Activated T-cell treated with anti-CD3 and anti-CD28 coated beads, Interleukin-2, amount 50 U/mL, for 24 hours (primary cell): ENCODE measurements around the gene ADD2.
"Not testable (repeated sequence)": the region's sequence is repeated elsewhere in the genome, so short reads cannot be mapped to it uniquely, and the experiment has no call there.

Source experiments
- DNase-seq: peaks from one replicate; pipeline ENCODE4 v3.0.0-alpha.2; 2020
- H3K27ac Mint-ChIP-seq: 2 replicates; pipeline ENCODE4 v1.8.0; 2020; ENCODE audit warnings: mild to moderate bottlenecking, mixed read lengths
- H3K27me3 Mint-ChIP-seq: 2 replicates; pipeline ENCODE4 v1.8.0; 2020; ENCODE audit warnings: mixed read lengths
- H3K36me3 Mint-ChIP-seq: 2 replicates; pipeline ENCODE4 v1.8.0; 2020; ENCODE audit warnings: low read depth, mixed read lengths
- H3K4me1 Mint-ChIP-seq: 2 replicates; pipeline ENCODE4 v1.8.0; 2020; ENCODE audit warnings: low read depth, mixed read lengths
- H3K4me3 Mint-ChIP-seq: 2 replicates; pipeline ENCODE4 v1.8.0; 2020; ENCODE audit warnings: mild to moderate bottlenecking, moderate library complexity, mixed read lengths
- H3K9me3 Mint-ChIP-seq: 2 replicates; pipeline ENCODE4 v1.8.0; 2020; ENCODE audit warnings: mixed read lengths

ADD2 gene

GRCh38 chr2:70632966-70633365 lies 135.0 kb downstream of the ADD2 start:
- Mint-ChIP-seq H3K36me3 (no peaks in the 10 kb centered on the region), H3K9me3 (peaks cover 6% of the 10 kb centered on the region), H3K27me3 (no peaks in the 10 kb centered on the region), H3K4me1 (peaks cover 1% of the 10 kb centered on the region), H3K4me3 (no peak overlapping the region), H3K27ac (no peak overlapping the region)
- DNase-seq, result no peak

DNA sequence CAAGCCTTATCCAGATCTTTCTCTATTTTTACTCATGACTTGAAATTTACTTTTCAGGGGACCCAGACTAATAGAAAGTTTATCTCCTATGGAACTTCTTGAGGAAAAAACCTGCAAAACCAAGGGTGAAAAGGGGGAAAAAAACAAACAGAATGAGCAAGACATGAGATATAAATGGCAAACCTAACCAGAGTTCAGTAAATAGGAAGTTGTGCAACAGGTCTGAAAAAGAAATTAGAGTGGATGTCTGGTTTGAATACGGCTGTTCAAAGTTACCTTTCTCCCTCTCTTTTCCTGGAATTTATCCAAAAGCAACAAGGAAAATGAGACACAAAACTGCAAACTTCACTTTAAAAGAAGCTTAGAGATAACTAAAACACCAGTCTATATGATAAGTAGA lies 135.6 kb downstream of the ADD2 start:
- Mint-ChIP-seq H3K9me3 (peaks cover 6% of the 10 kb centered on the region), H3K4me3 (no peak overlapping the region), H3K36me3 (no peaks in the 10 kb centered on the region), H3K4me1 (no peaks in the 10 kb centered on the region), H3K27ac (no peak overlapping the region), H3K27me3 (no peaks in the 10 kb centered on the region)
- no peak for DNase-seq

GRCh38 chr2:70630761-70631160 lies 137.2 kb downstream of the ADD2 start:
- no peak for DNase-seq
- Mint-ChIP-seq H3K27me3 (no peaks in the 10 kb centered on the region), H3K4me1 (no peaks in the 10 kb centered on the region), H3K4me3 (no peak overlapping the region), H3K36me3 (no peaks in the 10 kb centered on the region), H3K9me3 (peaks cover 6% of the 10 kb centered on the region), H3K27ac (no peak overlapping the region)

GRCh38 chr2:70627211-70627898 lies 140.6 kb downstream of the ADD2 start:
- Mint-ChIP-seq H3K9me3 (no peaks in the 10 kb centered on the region), H3K4me1 (no peaks in the 10 kb centered on the region), H3K27me3 (peaks cover 1% of the 10 kb centered on the region), H3K4me3 (no peak overlapping the region), H3K36me3 (no peaks in the 10 kb centered on the region), H3K27ac (no peak overlapping the region)
- DNase-seq, result no peak

DNA sequence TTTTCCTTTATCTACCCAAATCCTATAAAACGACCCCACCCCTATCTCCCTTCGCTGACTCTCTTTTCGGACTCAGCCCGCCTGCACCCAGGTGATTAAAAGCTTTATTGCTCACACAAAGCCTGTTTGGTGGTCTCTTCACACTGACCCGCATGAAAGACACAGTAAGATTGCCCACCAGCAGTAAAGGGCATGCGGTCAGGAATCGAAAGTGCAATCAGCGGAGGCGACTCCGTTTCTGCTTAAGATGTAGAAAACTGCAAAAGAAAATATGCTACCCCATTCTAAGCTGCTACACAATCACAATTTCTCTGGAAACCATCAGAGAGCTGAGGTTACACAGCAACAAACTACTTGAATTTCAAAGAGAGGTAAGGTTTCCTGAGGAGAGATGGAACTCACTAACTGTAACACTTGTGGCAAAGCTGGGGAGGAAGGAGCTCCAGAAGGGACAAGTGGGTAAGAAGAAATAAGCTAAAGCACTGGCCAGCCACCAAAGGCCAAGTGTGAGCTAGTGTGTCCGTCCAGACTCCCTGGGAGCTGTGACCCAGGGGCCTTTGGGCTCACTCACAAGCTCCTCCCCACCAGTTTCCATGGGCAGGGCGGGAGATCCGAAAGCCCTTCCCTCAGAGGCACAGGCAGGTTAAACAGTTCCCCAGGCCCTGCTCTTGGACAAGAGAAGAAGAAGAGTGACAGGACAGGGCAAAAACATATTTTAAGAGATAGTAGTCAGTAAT lies 141.6 kb downstream of the ADD2 start:
- H3K27ac Mint-ChIP-seq, result no peak overlapping the region
- DNase-seq, result no peak
- no peaks in the 10 kb centered on the region for H3K9me3 Mint-ChIP-seq
- no peaks in the 10 kb centered on the region for H3K36me3 Mint-ChIP-seq
- no peaks in the 10 kb centered on the region for H3K4me1 Mint-ChIP-seq
- peaks cover 11% of the 10 kb centered on the region for H3K27me3 Mint-ChIP-seq
- H3K4me3 Mint-ChIP-seq, result no peak overlapping the region

- H3K27ac Mint-ChIP-seq, H3K4me3 Mint-ChIP-seq, DNase-seq: not testable (repeated sequence)
Observed at GRCh38 chr2:70621536-70621935, 146.5 kb downstream of the ADD2 start.

GRCh38 chr2:70620020-70620419 lies 148.0 kb downstream of the ADD2 start:
- H3K4me1 Mint-ChIP-seq, result no peaks in the 10 kb centered on the region
- DNase-seq, result no peak
- H3K36me3 Mint-ChIP-seq, result no peaks in the 10 kb centered on the region
- H3K27ac Mint-ChIP-seq, result no peak overlapping the region
- H3K9me3 Mint-ChIP-seq, result no peaks in the 10 kb centered on the region
- peaks cover 18% of the 10 kb centered on the region for H3K27me3 Mint-ChIP-seq
- H3K4me3 Mint-ChIP-seq, result no peak overlapping the region

More at GRCh38 chr2:70621536-70621935, 146.5 kb downstream of the ADD2 start:
- H3K9me3 Mint-ChIP-seq, H3K36me3 Mint-ChIP-seq, H3K4me1 Mint-ChIP-seq: not testable (repeated sequence)
- H3K27me3 Mint-ChIP-seq, result peaks cover 18% of the 10 kb centered on the region

DNA sequence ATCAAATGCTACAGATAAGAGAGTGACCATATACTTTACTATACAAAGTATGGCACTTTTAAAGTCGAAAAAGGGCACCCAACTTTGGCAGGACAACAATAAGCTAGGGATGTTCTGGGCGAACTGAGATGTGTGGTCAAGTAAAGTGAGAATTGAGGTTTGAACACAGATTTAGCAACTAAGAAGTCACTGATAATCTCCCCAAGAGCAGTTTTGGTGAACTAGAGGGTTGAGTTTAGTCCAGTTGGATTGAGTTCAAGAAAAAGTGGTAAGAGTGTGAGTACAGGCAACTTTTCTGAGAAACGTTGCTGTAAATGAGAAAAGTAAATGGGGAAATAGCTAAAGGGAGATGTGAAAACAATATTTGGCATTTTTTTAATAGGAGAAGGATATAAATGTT lies 148.8 kb downstream of the ADD2 start:
- Mint-ChIP-seq H3K4me3 (no peak overlapping the region), H3K9me3 (no peaks in the 10 kb centered on the region), H3K27me3 (peaks cover 18% of the 10 kb centered on the region), H3K36me3 (no peaks in the 10 kb centered on the region), H3K4me1 (no peaks in the 10 kb centered on the region), H3K27ac (no peak overlapping the region)
- DNase-seq, result no peak

GRCh38 chr2:70616168-70616694 lies 151.8 kb downstream of the ADD2 start:
- no peaks in the 10 kb centered on the region for H3K9me3 Mint-ChIP-seq
- H3K27me3 Mint-ChIP-seq, result peaks cover 6% of the 10 kb centered on the region
- no peaks in the 10 kb centered on the region for H3K4me1 Mint-ChIP-seq
- no peak overlapping the region for H3K4me3 Mint-ChIP-seq
- DNase-seq, result no peak
- H3K36me3 Mint-ChIP-seq, result no peaks in the 10 kb centered on the region
- no peak overlapping the region for H3K27ac Mint-ChIP-seq

- H3K4me3 Mint-ChIP-seq, result no peak overlapping the region
- H3K4me1 Mint-ChIP-seq, result no peaks in the 10 kb centered on the region
- no peak for DNase-seq
- no peaks in the 10 kb centered on the region for H3K9me3 Mint-ChIP-seq
- H3K27ac Mint-ChIP-seq, result no peak overlapping the region
- H3K36me3 Mint-ChIP-seq, result no peaks in the 10 kb centered on the region
- no peaks in the 10 kb centered on the region for H3K27me3 Mint-ChIP-seq
Observed at GRCh38 chr2:70615222-70615621, 152.8 kb downstream of the ADD2 start.

DNA sequence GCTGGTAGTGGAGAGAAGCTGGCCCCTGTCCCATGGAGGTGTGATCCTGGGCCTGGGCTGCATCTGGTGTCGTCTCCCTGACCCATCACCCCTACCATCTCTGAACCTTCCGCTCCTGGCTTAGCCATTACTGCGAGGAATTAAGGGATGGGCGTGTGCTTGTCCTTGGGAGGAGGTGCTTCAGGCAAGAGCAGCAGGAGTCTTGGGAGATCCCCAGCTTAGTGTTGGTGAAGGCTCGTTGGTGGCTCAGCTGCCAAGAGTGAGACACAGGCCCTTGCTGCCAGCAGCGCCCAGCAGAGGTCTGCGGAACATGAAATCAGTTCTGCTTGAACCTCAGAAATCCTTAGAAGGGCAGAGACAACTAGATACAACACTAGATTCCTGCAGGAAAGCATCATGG lies 154.5 kb downstream of the ADD2 start:
- H3K4me3 Mint-ChIP-seq, result no peak overlapping the region
- no peaks in the 10 kb centered on the region for H3K4me1 Mint-ChIP-seq
- no peaks in the 10 kb centered on the region for H3K36me3 Mint-ChIP-seq
- DNase-seq, result no peak
- no peaks in the 10 kb centered on the region for H3K9me3 Mint-ChIP-seq
- H3K27ac Mint-ChIP-seq, result no peak overlapping the region
- no peaks in the 10 kb centered on the region for H3K27me3 Mint-ChIP-seq

DNA sequence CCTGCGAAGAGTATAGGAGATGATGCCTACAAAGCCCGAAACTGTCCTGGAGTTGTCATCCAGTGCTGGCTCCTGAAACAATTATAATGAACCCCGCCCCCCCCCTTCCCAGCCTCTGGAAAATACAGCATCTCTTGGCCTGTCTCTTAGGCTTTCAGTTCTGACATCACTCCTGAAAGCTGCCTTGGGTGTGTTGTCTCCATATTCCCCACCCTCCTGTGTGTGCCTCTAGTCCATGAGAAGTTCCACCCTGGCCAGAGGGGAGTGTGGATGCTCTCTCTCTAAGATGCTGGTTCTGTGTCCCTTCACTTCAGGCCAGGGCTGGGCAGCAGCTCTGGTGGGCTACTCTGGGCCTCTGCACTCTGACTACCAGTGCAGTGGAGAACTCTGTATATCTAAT lies 155.4 kb downstream of the ADD2 start:
- Mint-ChIP-seq H3K4me3 (no peak overlapping the region), H3K27me3 (no peaks in the 10 kb centered on the region), H3K4me1 (no peaks in the 10 kb centered on the region), H3K36me3 (no peaks in the 10 kb centered on the region), H3K9me3 (no peaks in the 10 kb centered on the region), H3K27ac (no peak overlapping the region)
- DNase-seq, result no peak

- Mint-ChIP-seq H3K4me3 (no peak overlapping the region), H3K36me3 (no peaks in the 10 kb centered on the region), H3K27ac (no peak overlapping the region), H3K27me3 (peaks cover 6% of the 10 kb centered on the region), H3K4me1 (peaks cover 4% of the 10 kb centered on the region), H3K9me3 (no peaks in the 10 kb centered on the region)
- no peak for DNase-seq
Observed at GRCh38 chr2:70608373-70608772, 159.6 kb downstream of the ADD2 start.

DNA sequence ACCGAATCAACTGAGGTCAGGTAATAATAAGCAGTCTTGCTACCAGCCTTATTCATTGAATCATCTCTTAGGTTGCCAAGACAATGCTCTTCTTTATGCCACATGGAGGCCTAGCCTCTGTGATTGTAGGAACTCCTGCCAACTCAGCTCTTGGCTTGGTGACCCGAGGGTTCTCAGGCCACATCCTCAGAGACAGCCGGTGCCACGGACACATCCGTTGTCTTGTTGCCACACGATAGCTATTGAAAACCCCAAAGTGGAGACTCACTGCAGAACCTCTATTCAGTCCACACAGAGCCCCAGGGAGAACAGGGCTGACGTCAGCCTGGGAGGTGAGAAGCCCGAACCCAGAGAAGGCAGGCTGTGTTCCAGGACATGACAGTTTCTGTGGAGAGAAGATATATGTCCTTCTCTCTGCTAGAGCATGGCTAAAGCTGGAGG lies 160.9 kb downstream of the ADD2 start:
- no peak overlapping the region for H3K4me3 Mint-ChIP-seq
- peaks cover 6% of the 10 kb centered on the region for H3K4me1 Mint-ChIP-seq
- no peak overlapping the region for H3K27ac Mint-ChIP-seq
- peaks cover 6% of the 10 kb centered on the region for H3K27me3 Mint-ChIP-seq
- no peak for DNase-seq
- no peaks in the 10 kb centered on the region for H3K9me3 Mint-ChIP-seq
- H3K36me3 Mint-ChIP-seq, result no peaks in the 10 kb centered on the region
